Liver (tissue), 3 donors: ENCODE measurements around the gene SOAT1.

Experiments
- EGR1 ChIP-seq, 2 donors: IDR thresholded peaks; 2 replicates each; pipeline ENCODE4 v1.6.1; 2016 to 2018; ENCODE audit warnings: antibody characterized with exemption in 2 of 2, low read depth in 2 of 2
- FOXA1 ChIP-seq: IDR thresholded peaks from 2 replicates; pipeline ENCODE4 v1.6.1; 2016; ENCODE audit warnings: antibody characterized with exemption
- HNF4G ChIP-seq: IDR thresholded peaks from 2 replicates; pipeline ENCODE4 v1.6.1; 2016; ENCODE audit warnings: antibody characterized with exemption
- JUND ChIP-seq, 2 donors: IDR thresholded peaks; 2 replicates each; pipeline ENCODE4 v1.6.1; 2016; ENCODE audit warnings: antibody characterized with exemption in 2 of 2
- MAX ChIP-seq: IDR thresholded peaks from 2 replicates; pipeline ENCODE4 v1.6.1; 2016; ENCODE audit warnings: antibody characterized with exemption
- RAD21 ChIP-seq, 2 donors: IDR thresholded peaks; 2 replicates each; pipeline ENCODE4 v1.6.1; 2016; ENCODE audit warnings: antibody characterized with exemption in 2 of 2, mild to moderate bottlenecking in 2 of 2
- RXRA ChIP-seq, 2 donors: IDR thresholded peaks; 2 replicates each; pipeline ENCODE4 v1.6.1; 2017 to 2018; ENCODE audit warnings: antibody characterized with exemption in 2 of 2, mild to moderate bottlenecking in 1 of 2
- SP1 ChIP-seq: IDR thresholded peaks from 2 replicates; pipeline ENCODE4 v1.6.1; 2018; ENCODE audit warnings: antibody characterized with exemption, mild to moderate bottlenecking
- TAF1 ChIP-seq: conservative IDR thresholded peaks from 2 replicates; pipeline ENCODE4 v1.6.1; 2016; ENCODE audit warnings: antibody characterized with exemption, mild to moderate bottlenecking
- YY1 ChIP-seq: IDR thresholded peaks from 2 replicates; pipeline ENCODE4 v1.6.1; 2016; ENCODE audit warnings: antibody characterized with exemption, mild to moderate bottlenecking
- TF ChIP-seq, protein P1 (sequence below): fragments of 150-350 bp; IDR thresholded peaks from 2 replicates; pipeline ENCODE4 v1.5.1; 2017; ENCODE audit warnings: improper control_type of control experiment, low read depth, low read length; ENCODE audit not compliant: missing input control
- TF ChIP-seq, protein P2 (sequence below): IDR thresholded peaks from 2 replicates; pipeline ENCODE4 v1.6.1; 2016; ENCODE audit warnings: antibody characterized with exemption
- donor health status: healthy.
- donor health status: healthy.

- TF ChIP-seq, protein P1, sequence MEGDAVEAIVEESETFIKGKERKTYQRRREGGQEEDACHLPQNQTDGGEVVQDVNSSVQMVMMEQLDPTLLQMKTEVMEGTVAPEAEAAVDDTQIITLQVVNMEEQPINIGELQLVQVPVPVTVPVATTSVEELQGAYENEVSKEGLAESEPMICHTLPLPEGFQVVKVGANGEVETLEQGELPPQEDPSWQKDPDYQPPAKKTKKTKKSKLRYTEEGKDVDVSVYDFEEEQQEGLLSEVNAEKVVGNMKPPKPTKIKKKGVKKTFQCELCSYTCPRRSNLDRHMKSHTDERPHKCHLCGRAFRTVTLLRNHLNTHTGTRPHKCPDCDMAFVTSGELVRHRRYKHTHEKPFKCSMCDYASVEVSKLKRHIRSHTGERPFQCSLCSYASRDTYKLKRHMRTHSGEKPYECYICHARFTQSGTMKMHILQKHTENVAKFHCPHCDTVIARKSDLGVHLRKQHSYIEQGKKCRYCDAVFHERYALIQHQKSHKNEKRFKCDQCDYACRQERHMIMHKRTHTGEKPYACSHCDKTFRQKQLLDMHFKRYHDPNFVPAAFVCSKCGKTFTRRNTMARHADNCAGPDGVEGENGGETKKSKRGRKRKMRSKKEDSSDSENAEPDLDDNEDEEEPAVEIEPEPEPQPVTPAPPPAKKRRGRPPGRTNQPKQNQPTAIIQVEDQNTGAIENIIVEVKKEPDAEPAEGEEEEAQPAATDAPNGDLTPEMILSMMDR: no peak
- TF ChIP-seq TAF1 (no peak), MAX (no peak), RAD21 (IDR thresholded peaks at IDR 0.05) (no peak), FOXA1 (no peak), EGR1 (IDR thresholded peaks at IDR 0.05; ENCODE audit: low read depth in 2 of 2) (no peak), JUND (IDR thresholded peaks at IDR 0.05) (no peak), YY1 (no peak), HNF4G (no peak), SP1 (no peak), RXRA (IDR thresholded peaks at IDR 0.05) (no peak)
- TF ChIP-seq, protein P2, sequence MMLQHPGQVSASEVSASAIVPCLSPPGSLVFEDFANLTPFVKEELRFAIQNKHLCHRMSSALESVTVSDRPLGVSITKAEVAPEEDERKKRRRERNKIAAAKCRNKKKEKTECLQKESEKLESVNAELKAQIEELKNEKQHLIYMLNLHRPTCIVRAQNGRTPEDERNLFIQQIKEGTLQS: no peak
These were observed 24.5 kb upstream of the SOAT1 start for GRCh38 chr1:179269071-179269470.
